Raji (cell line): Measurements from ENCODE around the gene CYP21A2.

Source experiments
- POLR2A ChIP-seq: IDR thresholded peaks from 2 replicates; pipeline ENCODE4 v1.6.1; 2011; ENCODE audit warnings: low read depth, low read length, control low read depth; ENCODE audit not compliant: insufficient read depth

Gene CYP21A2

DNA sequence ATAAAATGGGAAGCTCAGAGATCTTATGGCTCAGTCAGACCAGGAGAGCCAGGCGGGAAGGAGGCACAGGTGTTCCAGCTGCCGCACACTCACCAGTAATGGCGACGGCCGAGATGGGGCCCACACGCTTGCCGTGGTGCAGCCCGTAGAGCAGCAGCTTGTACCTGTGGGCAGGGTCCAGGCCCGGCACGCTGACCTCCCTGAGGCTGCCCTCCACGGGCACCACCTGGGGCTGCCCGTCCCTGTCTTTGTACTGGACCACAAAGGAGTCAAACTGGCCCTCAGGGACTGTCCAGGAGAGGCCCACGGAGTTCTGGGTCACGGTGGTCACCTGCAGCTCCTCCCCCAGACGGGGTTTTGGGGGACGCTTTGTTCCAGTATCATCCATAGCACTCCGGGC lies 31.2 kb downstream of the CYP21A2 start:
- no peak for TF ChIP-seq POLR2A

DNA sequence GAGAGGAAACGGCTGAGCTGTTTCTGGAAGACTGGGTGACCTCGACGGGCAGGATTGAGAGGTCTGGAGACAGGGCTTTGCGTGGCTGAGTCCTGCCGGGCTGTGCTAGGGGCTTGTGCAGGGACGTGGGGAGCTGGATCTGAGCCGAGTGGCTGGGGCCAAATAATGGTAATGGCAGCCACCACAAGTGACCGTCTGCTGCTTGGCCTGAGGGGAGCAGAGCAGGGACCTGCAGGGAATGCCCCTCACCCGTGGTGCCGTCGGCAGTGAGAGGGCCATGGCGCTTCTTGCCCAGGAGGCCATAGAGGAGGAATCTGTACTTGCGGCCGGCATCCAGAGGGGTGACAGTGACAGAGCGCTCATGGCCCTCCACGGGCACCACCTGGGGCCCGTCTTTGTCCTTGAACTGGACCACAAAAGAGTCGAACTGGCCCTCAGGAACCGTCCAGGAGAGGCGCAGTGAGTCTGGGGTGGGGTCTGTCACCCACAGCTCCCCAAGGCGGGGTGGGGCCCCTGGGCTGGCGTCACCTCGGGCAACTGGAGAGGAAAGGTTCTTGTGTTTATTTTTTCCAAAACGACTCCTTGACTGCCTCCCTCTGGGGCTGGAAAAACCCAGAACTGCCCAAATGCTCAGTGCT lies 31.8 kb downstream of the CYP21A2 start:
- TF ChIP-seq POLR2A = no peak

DNA sequence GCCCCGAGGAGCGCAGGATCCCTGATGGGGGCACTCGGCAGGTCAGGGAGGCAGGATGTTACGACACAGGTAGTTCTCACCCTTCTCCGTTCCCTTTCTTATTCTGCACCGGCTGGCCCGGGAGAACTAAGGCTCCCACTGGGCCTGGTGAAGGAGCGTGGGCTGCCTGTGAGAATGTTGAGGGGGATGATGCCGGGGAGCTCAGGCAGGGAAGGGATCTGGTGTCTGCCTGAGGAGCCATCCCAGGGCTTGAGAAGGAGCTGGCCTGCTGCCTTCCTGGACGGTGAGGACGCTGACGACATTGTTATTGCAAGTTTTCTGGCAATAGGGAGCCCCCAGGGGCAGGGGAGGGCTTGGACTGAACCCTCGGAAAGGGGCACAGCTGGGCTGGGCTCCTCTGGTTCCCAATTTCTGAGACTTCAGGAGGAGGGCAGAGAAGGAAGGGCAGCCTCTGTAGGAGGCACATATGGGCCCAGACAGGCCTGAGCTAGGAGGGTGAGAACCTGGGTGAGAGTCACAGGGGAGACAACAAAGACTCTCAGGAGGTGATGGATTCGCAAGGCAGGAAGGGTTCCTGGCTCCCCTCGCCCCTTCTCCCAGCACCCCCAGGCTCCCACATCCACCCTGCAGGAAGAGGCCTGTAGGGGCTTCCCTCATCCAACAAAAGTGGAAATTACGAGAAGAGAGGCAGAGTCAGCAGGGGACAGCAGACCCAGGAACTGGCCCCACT lies 32.8 kb downstream of the CYP21A2 start:
- no peak for TF ChIP-seq POLR2A

DNA sequence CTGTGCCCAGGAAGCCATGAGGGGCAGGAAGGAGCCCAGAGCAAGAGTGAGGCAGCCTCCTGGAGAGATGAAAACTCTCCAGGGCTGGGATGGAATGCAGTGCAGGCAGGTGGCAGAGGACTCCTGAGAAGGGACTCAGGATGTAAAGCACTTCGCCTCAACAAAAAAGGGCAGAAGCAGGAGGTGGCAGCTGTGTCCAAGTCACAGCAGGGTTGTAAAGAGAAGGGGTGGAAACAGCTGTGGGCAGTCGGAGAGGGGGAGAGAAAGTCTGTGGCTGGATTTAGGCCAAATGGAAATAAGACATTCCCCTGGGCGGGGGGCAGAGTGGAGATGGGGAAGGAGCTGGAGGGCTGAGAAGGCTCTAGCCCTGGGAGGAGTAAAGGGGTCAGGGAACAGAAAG lies 34.9 kb downstream of the CYP21A2 start:
- TF ChIP-seq POLR2A = no peak

DNA sequence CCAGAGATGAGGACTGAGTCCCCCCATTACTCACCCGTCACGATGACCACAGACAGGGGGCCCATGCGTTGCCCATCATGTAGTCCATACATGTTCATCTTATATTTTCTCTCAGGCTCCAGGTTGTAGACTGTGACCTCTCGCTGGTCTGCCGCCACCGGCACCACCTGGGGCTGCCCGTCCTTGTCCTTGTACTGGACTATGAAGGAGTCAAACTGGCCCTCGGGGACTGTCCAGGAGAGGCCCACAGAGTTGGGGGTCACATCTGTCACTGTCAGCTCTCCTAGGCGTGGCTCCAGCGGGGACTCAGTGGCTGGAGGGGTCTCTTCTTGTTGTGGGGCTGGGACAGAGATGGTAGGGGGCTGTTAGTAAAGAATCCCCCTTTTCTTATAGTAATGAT lies 35.4 kb downstream of the CYP21A2 start:
- no peak for TF ChIP-seq POLR2A

DNA sequence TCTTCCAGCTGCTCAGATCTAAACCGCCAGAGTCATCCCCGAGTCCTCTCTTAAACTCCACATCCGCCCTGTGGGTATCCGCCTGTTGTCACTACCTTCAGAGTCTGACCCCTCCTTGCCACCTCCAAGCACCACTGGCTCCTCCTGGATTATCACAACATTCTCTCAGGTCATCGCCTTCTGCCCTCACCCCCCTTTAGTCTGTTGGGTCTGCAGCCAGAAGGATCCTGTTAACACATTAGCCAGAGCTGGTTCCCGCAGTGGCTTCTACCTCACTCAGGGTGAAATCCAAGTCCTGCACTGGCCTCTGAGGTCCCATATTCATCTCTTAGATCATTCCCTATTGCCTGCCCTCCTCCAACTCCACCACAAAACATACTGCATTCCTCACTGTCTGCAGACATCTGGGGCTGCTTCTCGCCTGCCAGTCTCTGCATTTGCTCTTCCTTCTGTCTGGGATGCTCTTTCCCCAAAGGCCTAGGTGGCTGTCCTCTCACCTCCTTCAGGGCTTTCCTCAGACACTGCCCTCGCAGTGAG lies 36.8 kb downstream of the CYP21A2 start:
- TF ChIP-seq POLR2A = no peak

DNA sequence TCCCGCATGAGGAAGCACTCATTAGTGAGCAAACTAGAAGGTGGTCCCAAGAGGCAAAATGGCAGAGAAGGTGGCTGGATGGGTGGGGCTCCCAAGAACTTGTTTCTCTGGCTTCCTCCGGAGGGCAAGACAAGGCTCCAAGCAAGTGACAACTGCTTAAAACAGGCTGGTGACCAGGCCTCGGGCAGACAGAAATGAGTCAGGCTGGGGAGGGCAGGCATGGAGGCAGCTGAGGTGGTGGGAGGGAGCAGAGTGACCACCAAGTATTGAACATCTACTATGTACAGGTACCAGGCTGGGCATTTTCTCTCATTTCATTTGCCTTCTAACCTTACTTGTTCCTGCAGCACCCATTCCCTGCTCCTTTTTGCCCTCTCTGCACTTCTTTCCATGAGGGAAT lies 37.6 kb downstream of the CYP21A2 start:
- no peak for TF ChIP-seq POLR2A

DNA sequence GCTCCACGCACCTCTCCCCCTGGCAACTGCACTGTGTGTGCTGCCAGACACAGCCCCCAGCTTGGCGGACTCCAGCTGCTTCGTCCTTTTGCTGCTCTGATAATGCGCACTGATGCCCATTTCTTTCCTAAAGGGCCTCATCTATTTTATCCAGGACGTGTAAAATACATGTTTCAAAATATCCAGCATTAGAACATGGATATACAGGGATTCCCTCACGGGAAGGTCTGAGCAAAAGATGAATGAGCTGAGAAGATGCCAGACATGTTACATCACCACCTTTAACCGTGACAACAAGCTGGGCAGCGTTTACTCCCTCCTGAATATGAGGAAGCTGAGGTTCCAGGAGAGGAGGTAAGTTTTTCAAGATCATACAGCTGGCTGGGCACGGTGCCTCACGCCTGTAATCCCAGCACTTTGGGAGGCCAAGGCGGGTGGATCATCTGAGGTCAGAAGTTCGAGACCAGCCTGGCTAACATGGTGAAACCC lies 38.1 kb downstream of the CYP21A2 start:
- no peak for TF ChIP-seq POLR2A

DNA sequence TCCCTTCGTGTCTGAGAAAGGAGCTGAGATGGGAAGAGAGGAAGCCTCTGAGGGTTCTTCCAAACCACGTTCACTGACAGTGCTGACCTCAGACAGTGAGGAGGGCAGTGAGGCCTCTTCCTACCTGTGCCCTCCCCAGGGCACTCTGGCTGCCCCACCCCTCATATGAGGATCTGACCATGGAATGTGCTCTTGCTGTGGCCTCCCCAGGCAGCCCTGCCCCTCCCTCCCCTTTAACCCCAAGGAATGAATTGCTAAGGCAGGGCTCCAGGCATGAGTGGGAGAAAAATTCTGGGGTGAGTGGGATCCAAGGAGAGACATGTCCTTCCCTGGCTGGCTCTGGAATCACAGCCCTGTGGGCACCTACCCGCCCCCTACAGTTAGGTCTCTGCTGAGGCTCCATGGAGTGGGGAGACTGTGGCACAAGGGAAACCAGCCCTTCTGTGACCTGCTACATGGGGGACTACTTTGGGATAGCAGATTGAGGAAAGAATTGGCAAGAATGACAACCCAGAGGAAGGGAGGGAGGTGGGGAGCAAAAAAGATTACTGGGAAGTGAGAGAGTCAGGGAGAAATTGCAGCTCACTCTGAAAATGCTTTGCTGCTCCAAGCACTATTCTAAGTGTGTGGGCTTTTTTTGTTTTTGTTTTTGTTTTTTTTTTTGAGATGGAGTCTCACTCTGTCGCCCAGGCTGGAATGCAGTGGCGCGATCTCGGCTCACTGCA lies 41.5 kb downstream of the CYP21A2 start:
- no peak for TF ChIP-seq POLR2A

DNA sequence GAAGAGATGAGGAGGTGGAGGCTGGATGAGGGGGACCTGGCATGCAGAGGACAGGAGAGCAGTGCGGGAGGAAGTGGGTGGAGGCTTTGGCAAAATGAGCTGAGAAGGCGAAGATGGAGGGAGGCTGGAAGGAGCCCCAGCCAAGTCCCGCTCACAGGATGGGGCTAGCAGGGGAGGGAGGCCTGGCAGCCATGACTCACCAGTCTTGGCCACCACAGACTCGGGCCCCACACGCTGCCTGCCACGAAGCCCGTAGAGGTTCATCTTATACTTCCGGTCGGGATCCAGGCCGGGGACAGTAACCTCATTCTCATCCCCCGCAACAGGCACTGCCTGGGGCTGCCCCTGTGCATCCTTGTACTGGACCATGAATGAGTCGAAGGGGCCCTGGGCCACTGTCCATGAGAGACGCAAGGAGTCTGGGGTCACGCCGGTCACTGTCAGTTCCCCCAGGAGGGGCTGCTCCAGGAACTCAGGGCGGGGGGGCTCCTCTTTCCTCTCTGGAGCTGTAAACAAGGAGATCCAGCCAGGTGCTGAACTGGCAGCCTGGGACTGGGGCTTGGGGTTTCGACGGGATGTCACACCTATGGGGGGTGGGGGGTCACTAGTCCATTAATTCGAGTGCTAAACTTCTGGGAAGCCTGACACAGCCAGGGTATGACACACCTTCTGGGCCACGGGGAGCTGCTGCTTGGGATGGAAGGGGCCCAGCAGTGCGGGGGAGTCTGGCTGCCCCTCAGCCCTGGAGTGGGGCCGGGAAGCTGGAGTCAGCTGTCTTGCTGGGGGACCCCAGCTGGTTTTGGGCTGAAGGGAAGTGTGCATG lies 43.2 kb downstream of the CYP21A2 start:
- no peak for TF ChIP-seq POLR2A

DNA sequence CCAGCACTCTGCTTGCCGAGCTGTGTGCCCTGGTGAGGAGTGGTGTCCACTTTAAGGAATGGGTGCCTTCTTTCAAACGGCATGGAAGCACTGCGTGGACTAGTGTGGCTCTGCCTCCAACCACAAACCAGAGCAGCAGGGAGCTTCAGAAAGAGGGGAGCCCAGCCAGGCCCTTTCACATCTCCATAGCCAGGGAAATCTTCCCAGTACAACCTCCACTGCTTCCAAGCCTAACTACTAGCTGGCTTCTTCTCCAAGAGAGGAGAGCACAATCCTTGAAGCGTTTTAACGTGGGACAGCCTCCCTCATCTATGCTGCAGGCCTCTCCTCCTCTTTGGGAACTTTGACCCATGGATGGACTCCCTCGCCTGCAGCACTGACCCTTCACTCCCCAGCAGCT lies 44.3 kb downstream of the CYP21A2 start:
- no peak for TF ChIP-seq POLR2A

DNA sequence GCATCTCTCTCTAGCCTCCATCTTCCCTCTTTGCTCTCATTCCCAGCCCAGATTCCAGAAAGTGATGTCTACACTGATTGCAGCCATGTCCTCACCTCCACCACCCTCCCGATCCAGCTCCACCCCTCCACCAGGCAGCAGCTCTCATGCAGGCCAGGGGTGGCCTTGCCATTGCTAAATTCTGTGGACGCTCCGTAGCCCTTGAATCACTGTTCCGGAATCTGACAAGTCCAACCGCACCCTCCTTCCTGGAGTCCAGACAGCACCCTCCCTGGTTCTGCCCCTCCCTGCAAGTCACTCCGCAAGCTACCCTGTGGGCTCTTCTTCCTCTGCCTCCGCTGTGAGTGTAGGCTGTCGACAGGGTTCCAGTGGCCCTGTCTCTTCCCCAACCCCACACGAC lies 44.7 kb downstream of the CYP21A2 start:
- TF ChIP-seq POLR2A = no peak

DNA sequence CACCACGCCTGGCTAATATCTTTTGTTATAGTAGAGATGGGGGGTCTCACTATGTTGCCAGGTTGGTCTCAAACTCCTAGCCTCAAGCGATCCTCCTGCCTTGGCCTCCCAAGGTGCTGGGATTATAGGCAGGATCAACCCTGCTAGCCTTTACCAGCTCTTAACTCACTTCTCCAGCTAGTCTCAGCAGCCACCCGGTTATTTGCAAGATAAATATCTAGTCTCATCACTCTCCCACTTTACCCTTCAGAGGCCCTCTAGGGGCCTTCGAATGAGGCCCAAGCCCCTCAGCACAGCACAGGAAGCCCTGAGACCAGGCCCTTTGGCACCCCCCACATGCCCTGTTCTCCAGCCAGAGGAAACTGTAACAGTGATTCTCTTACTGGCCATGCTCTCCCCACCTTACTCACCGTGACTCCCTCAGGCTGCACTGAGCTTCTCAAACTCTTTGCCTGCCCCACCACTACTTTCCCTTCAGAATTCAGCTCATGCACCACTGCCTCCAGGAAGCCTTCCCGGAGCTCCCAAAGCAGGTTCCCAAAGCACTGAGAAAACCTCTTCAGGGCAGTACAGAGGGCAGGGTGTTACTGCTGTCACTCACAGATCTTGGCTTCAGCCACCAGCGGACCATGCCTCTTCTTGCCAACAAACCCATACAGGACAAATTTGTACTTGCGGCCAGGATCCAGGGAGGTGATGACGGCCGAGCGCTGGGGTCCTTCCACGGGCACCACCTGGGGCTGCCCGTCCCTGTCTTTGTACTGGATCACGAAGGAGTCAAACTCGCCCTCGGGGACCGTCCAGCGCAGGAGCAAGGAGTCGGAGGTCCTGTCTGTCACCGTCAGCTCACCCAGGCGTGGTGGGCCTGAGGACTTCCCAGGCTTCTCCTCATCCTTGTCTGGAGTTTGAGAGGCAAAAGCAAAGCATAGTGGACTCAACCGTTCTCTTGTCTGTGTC lies 45.9 kb downstream of the CYP21A2 start:
- TF ChIP-seq POLR2A = no peak

DNA sequence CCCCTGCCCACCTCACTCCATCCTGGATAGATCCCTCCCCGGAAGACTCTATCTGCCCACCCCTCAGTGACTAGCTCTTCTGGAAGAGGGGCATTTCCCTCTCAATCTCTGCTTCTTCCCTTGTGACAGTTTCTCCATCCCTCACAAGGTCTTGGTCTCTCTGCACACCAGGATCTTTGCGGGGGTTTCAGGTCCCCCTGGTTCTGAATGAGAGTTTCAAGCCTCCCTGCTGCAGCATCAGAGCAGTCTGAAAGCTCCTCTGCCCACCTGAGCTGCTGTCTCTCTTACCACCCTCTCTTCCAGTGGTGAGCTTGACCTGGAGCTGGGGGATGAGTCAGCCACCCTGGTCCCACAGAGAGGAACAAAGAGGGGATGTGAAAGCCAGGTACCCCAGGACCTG lies 46.6 kb downstream of the CYP21A2 start:
- TF ChIP-seq POLR2A = no peak
